ENCODE results near the gene ZFAND3.

- TF ChIP-seq CTCF (IDR thresholded peaks at IDR 0.05) (no peak), GABPA (IDR thresholded peaks at IDR 0.05; ENCODE audit: low read depth) (no peak), ZBTB33 (IDR thresholded peaks at IDR 0.05; ENCODE audit: borderline replicate concordance, low read depth) (no peak), NFIC (IDR thresholded peaks at IDR 0.05; ENCODE audit: borderline replicate concordance) (no peak), POLR2AphosphoS5 (IDR thresholded peaks at IDR 0.05; ENCODE audit: low read depth, low read length) (no peak), YY1 (IDR thresholded peaks at IDR 0.05; ENCODE audit: low read depth) (no peak), FOXM1 (IDR thresholded peaks at IDR 0.05; ENCODE audit: low read depth) (no peak), CHD2 (IDR thresholded peaks at IDR 0.05; ENCODE audit: low read length, partially characterized antibody) (no peak), REST (IDR thresholded peaks at IDR 0.05; ENCODE audit: low read depth, low read length) (no peak), RCOR1 (IDR thresholded peaks at IDR 0.05; ENCODE audit: low read length) (no peak), TCF12 (IDR thresholded peaks at IDR 0.05) (no peak)
These were observed 355.4 kb downstream of the ZFAND3 start for GRCh38 chr6:38174806-38175495.

All from SK-N-SH (cell line).